Hepatocyte (in vitro differentiated cells): ENCODE measurements around the gene PDLIM7. TPM values are rescaled to one million over a fixed set of nuclear protein-coding genes. Genes with fewer than 3 reads are reported as not detected.

ENCODE experiments used
- DNase-seq: peaks from one replicate; pipeline ENCODE4 v3.0.0-alpha.2; 2016; ENCODE audit warnings: low spot score
- H2AFZ ChIP-seq: fragments of 200-600 bp; sonication (generic); 2 replicates; pipeline ENCODE4 v1.6.0; 2016; ENCODE audit warnings: antibody characterized with exemption, mild to moderate bottlenecking
- H3K27ac ChIP-seq: fragments of 200-600 bp; sonication (generic); 2 replicates; pipeline ENCODE4 v1.5.1; 2016; ENCODE audit warnings: mild to moderate bottlenecking
- H3K27me3 ChIP-seq: fragments of 200-600 bp; sonication (generic); 2 replicates; pipeline ENCODE4 v1.6.1; 2016
- H3K36me3 ChIP-seq: fragments of 200-600 bp; sonication (generic); replicated peaks from 2 replicates; pipeline ENCODE4 v1.5.1; 2016; ENCODE audit warnings: low read depth; ENCODE audit not compliant: insufficient read depth
- H3K4me1 ChIP-seq: fragments of 200-600 bp; sonication (generic); 2 replicates; pipeline ENCODE4 v1.5.1; 2016; ENCODE audit warnings: mild to moderate bottlenecking, moderate library complexity; ENCODE audit not compliant: insufficient read depth
- H3K4me2 ChIP-seq: fragments of 200-600 bp; sonication (generic); 2 replicates; pipeline ENCODE4 v1.6.0; 2016
- H3K4me3 ChIP-seq: fragments of 200-600 bp; sonication (generic); 2 replicates; pipeline ENCODE4 v1.5.1; 2016; ENCODE audit warnings: mild to moderate bottlenecking
- H3K79me2 ChIP-seq: fragments of 200-600 bp; sonication (generic); 2 replicates; pipeline ENCODE4 v1.6.0; 2017; ENCODE audit warnings: mild to moderate bottlenecking
- H3K9me2 ChIP-seq: fragments of 200-600 bp; sonication (generic); replicated peaks from 2 replicates; pipeline ENCODE4 v1.6.0; 2017; ENCODE audit warnings: mild to moderate bottlenecking; ENCODE audit not compliant: insufficient read depth
- H3K9me3 ChIP-seq: fragments of 200-600 bp; sonication (generic); 2 replicates; pipeline ENCODE4 v1.5.1; 2016; ENCODE audit warnings: low read depth, mild to moderate bottlenecking
- H4K20me1 ChIP-seq: fragments of 200-600 bp; sonication (generic); 2 replicates; pipeline ENCODE4 v1.6.0; 2016; ENCODE audit warnings: mild to moderate bottlenecking; ENCODE audit not compliant: insufficient read depth, poor library complexity, severe bottlenecking
- EZH2 ChIP-seq: fragments of 200-600 bp; sonication (generic); IDR thresholded peaks from 2 replicates; pipeline ENCODE4 v1.6.1; 2016; ENCODE audit warnings: antibody characterized with exemption, mild to moderate bottlenecking, borderline replicate concordance
- EZH2phosphoT487 ChIP-seq: fragments of 200-600 bp; sonication (generic); IDR thresholded peaks from one replicate; pipeline ENCODE4 v1.6.1; 2018; ENCODE audit warnings: antibody characterized with exemption, mild to moderate bottlenecking, low read depth, moderate library complexity; ENCODE audit not compliant: unreplicated experiment, severe bottlenecking
- WGBS: methylation state at CpG from one replicate; pipeline ENCODE4 v1.1.6; 2016; ENCODE audit warnings: low lambda C conversion rate; ENCODE audit errors: missing lambda C conversion rate; 5-methylcytosine and 5-hydroxymethylcytosine counted together
- polyA plus RNA-seq: library from polyadenylated mRNA; unstranded; fragments of >200 nt; fragmentation: Nextera tagmentation; extraction: Ambion mirVana; gene quantifications from 2 replicates; pipeline ENCODE4 v1.2.1, GENCODE V29; 2016
- total RNA-seq: library from RNA; depleted of rRNA; stranded (reverse); fragments of >200 nt; gene quantifications from 2 replicates; pipeline ENCODE4 v1.2.3, GENCODE V29; 2014
- TF ChIP-seq, protein P1 (sequence below): fragments of 200-600 bp; sonication (generic); IDR thresholded peaks from 2 replicates; pipeline ENCODE4 v1.5.1; 2016; ENCODE audit warnings: antibody characterized with exemption, mild to moderate bottlenecking; ENCODE audit not compliant: poor library complexity

The PDLIM7 gene
- total and polyA plus RNA-seq, 2 experiments from 2014 or later, result 57.1 to 143 TPM

DNA sequence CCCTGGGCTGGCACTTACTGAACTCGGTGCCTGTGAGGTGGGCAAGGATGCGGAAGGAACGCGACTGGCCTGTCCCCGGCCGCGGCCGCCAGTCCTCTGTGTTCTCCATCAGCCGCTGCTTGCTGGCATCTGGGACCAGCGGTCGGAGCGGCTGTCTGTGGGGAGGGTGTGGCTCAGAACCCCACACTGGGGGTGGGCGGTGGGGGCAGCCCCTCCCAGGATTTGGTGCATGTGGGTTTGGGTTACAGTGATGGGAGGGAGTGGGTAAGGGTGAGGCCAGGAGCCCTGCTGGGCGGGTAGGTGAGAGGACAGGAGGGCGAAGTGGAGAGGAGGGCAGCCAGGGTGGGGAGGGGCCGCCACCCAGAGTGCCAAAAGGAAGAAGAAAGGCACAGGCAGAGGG lies 6.4 kb downstream of the PDLIM7 start:
- Histone ChIP-seq H3K79me2 (peaks cover 18% of the 10 kb centered on the region), H3K27me3 (no peaks in the 10 kb centered on the region), H3K27ac (no peak overlapping the region), H3K9me2 (no peaks in the 10 kb centered on the region), H4K20me1 (peaks cover 8% of the 10 kb centered on the region), H3K36me3 (no peaks in the 10 kb centered on the region), H3K4me2 (no peak overlapping the region), H2AFZ (no peak overlapping the region), H3K4me3 (no peak overlapping the region), H3K4me1 (peaks cover 22% of the 10 kb centered on the region), H3K9me3 (no peaks in the 10 kb centered on the region)
- whole genome bisulfite sequencing, result 97% methylated on average over 15 of the region's 16 CpGs
- TF ChIP-seq EZH2 (no peak), EZH2phosphoT487 (no peak)
- TF ChIP-seq, protein P1, sequence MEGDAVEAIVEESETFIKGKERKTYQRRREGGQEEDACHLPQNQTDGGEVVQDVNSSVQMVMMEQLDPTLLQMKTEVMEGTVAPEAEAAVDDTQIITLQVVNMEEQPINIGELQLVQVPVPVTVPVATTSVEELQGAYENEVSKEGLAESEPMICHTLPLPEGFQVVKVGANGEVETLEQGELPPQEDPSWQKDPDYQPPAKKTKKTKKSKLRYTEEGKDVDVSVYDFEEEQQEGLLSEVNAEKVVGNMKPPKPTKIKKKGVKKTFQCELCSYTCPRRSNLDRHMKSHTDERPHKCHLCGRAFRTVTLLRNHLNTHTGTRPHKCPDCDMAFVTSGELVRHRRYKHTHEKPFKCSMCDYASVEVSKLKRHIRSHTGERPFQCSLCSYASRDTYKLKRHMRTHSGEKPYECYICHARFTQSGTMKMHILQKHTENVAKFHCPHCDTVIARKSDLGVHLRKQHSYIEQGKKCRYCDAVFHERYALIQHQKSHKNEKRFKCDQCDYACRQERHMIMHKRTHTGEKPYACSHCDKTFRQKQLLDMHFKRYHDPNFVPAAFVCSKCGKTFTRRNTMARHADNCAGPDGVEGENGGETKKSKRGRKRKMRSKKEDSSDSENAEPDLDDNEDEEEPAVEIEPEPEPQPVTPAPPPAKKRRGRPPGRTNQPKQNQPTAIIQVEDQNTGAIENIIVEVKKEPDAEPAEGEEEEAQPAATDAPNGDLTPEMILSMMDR, result no peak
- DNase-seq, result no peak

DNA sequence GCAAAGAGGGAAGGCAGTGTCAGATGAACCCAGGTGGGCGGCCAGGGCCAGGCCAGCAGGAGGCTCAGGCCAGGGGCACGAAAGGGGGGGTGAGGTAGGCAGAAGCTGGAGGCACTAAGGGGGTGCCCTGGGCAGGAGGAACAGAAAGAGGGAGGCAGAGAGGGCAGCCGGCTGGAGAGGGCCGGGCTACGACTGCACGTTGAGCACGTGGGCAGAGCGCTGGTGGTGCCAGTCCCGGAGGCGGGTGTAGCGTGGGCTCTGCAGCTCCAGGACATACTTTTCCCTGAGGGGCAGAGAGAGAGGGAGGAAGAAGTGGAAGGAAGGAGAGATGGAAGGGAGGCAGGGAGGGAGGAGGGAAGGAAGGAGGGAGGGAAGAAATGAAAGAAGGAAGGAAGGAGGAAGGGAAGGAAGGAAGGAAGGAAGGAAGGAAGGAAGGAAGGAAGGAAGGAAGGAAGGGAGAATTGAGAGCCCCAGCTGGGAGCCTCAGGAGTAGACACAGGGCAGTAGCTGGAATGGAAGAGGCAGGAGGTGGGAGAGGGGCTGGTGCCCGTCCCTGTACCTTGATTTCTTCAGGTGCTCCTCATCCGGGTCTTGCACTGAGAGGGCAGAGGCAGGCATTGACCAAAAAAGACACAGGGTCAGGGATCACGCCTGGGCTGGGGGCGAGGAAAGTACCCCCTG lies 7.0 kb downstream of the PDLIM7 start:
- TF ChIP-seq, protein P1, result no peak
- no peak for TF ChIP-seq EZH2
- no peak for TF ChIP-seq EZH2phosphoT487
- Histone ChIP-seq H4K20me1 (peaks cover 8% of the 10 kb centered on the region), H3K4me2 (no peak overlapping the region), H3K27me3 (no peaks in the 10 kb centered on the region), H3K9me2 (no peaks in the 10 kb centered on the region), H3K36me3 (no peaks in the 10 kb centered on the region), H3K79me2 (peaks cover 18% of the 10 kb centered on the region), H3K9me3 (no peaks in the 10 kb centered on the region), H3K4me1 (peaks cover 17% of the 10 kb centered on the region), H3K27ac (no peak overlapping the region), H2AFZ (no peak overlapping the region), H3K4me3 (no peak overlapping the region)
- no peak for DNase-seq
- 96% methylated on average over 14 of the region's 15 CpGs for whole genome bisulfite sequencing

DNA sequence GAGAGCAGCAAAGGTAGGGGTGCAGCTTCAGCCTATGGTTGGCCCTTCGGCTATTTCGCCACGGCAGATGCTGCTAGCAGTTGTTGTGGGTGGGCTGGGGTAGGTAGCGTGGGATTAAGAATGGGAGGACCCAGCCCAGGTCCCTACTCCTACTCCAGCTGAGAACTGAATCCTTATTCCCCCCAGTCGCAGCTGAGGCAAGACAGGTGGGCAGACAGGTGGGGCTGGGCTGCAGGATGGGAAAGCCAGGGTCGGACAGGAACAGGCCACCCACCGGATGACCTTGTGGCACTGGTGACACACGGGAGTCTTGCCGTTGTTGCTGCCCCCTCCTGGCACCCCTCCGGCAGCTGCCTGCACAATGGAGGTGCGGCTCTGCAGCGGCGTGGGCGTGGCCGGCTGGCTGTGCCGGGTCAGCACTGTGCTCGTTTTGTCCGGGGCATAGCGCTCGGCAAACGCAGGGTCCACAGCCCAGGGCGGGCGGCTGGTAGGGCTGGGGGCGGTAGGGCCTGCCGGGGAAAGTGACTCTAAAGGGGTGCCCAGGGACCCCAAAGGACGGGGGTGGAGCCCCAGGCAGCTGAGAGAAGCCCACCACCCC lies 8.2 kb downstream of the PDLIM7 start:
- Histone ChIP-seq H3K4me3 (no peak overlapping the region), H3K4me2 (no peak overlapping the region), H3K27me3 (no peaks in the 10 kb centered on the region), H3K9me3 (no peaks in the 10 kb centered on the region), H3K9me2 (no peaks in the 10 kb centered on the region), H3K36me3 (no peaks in the 10 kb centered on the region), H2AFZ (no peak overlapping the region), H3K79me2 (peaks cover 16% of the 10 kb centered on the region), H3K4me1 (peaks cover 8% of the 10 kb centered on the region), H4K20me1 (peaks cover 6% of the 10 kb centered on the region), H3K27ac (no peak overlapping the region)
- TF ChIP-seq, protein P1, result peak; percentile 10
- no peak for TF ChIP-seq EZH2
- DNase-seq, result no peak
- WGBS, result 83% methylated on average over 16 of the region's 26 CpGs
